Measurements from ENCODE around the gene UBXN10.
A peak's percentile ranks its signal among the peaks of the same experiment; 100 is the strongest.

The UBXN10 gene

DNA sequence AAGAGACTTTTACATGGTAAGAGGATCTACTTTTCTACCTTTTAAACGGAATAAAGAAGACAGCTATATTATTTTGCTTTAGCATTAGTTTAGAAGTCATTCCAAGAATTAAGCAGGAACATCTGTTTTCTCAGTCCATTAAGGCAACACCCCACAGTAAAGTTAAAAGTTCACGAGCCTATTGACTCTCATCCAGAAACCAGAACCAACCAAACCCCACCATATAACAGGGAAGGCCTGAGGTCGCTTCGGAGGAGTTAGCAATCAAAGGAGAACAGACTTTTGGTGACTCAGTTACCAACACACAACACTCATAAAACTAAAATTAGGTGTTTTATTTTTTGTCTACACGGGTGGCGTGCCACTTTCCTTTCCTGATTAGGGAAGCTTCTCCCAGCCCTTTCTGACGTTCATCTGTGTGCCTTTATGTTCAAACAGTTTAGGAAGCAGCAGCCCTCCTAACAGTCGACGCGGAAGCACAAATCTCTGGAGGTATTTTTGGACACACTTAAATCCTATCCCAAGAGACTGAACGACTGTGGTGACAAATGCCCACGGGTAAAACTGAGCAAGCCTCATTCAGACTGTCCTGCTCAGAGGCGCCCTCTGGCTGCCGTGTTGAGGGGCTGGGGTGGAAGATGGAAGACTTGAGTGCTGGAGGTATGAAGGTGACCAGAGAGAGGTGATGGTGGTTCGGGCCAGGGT lies 9.0 kb downstream of the UBXN10 start:
- no peak for TF ChIP-seq POLR2A (IDR thresholded peaks at IDR 0.05; ENCODE audit: low read depth, low read length)
- FAIRE-seq, result no peak
- peak; percentile 30 for DNase-seq (ENCODE audit: insufficient read length, low spot score)

- no peak for FAIRE-seq
- no peak for TF ChIP-seq POLR2A (IDR thresholded peaks at IDR 0.05; ENCODE audit: low read depth, low read length)
- DNase-seq (ENCODE audit: insufficient read length, low spot score), result no peak
Observed at GRCh38 chr1:20195462-20195780, 9.5 kb downstream of the UBXN10 start.

- DNase-seq (ENCODE audit: insufficient read length, low spot score) (no peak), FAIRE-seq (no peak)
- no peak for TF ChIP-seq POLR2A (IDR thresholded peaks at IDR 0.05; ENCODE audit: low read depth, low read length)
Observed at GRCh38 chr1:20197329-20197791, 11.5 kb downstream of the UBXN10 start.

GRCh38 chr1:20198296-20198695 lies 12.4 kb downstream of the UBXN10 start:
- FAIRE-seq, result no peak
- no peak for DNase-seq (ENCODE audit: insufficient read length, low spot score)
- TF ChIP-seq POLR2A (IDR thresholded peaks at IDR 0.05; ENCODE audit: low read depth, low read length), result no peak

GRCh38 chr1:20198918-20199317 lies 13.0 kb downstream of the UBXN10 start:
- TF ChIP-seq POLR2A (IDR thresholded peaks at IDR 0.05; ENCODE audit: low read depth, low read length), result no peak
- no peak for DNase-seq (ENCODE audit: insufficient read length, low spot score)
- no peak for FAIRE-seq

GRCh38 chr1:20199403-20199802 lies 13.5 kb downstream of the UBXN10 start:
- FAIRE-seq (no peak), DNase-seq (ENCODE audit: insufficient read length, low spot score) (no peak)
- TF ChIP-seq POLR2A (IDR thresholded peaks at IDR 0.05; ENCODE audit: low read depth, low read length), result no peak

- TF ChIP-seq POLR2A (IDR thresholded peaks at IDR 0.05; ENCODE audit: low read depth, low read length), result no peak
- DNase-seq (ENCODE audit: insufficient read length, low spot score) (no peak), FAIRE-seq (no peak)
Observed at GRCh38 chr1:20199840-20200239, 13.9 kb downstream of the UBXN10 start.

GRCh38 chr1:20200966-20201365 lies 15.1 kb downstream of the UBXN10 start:
- DNase-seq (ENCODE audit: insufficient read length, low spot score) (no peak), FAIRE-seq (no peak)
- TF ChIP-seq POLR2A (IDR thresholded peaks at IDR 0.05; ENCODE audit: low read depth, low read length), result no peak

DNA sequence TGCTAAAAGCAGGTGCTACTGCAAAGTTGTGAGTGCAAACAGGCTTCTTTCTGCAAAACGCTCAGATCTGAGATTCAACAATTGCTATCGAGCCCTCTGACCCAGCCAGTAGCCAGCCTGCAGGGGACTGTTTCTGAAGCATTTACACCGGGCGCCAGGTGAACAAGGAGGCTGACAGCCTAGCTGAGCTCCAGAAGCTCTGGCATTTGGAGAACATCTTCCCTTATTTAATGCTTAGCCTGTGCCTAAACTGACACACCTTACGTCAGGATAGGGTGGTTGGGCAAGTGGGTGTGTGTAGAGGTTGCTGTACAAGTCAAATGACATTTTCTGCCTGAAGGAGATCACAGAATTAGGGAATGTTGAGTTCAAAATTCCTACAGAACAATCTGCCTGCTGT lies 16.3 kb downstream of the UBXN10 start:
- TF ChIP-seq POLR2A (IDR thresholded peaks at IDR 0.05; ENCODE audit: low read depth, low read length), result no peak
- no peak for FAIRE-seq

DNA sequence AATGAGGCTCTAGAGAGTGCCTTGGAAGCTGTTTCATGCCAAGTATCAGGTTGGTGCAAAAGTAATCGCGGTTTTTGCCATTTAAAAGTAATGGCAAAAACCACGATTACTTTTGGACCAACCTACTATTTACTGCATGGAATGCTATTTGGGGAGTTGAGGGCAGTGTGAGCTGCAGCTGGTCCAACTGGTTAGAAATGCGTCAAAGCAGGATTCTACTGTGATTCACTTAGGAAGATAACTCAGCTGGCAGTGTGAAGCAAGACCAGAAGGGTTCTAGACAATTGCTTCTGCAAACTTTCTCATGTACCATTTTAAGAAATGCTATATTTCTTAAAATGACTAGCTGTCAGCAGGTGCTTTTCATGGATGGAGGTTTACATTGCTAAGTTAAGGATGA lies 21.6 kb downstream of the UBXN10 start:
- FAIRE-seq, result no peak
- TF ChIP-seq POLR2A (IDR thresholded peaks at IDR 0.05; ENCODE audit: low read depth, low read length), result no peak
- DNase-seq (ENCODE audit: insufficient read length, low spot score), result no peak

More for the DNA sequence above, 16.3 kb downstream of the UBXN10 start:
- DNase-seq (ENCODE audit: insufficient read length, low spot score), result no peak

DNA sequence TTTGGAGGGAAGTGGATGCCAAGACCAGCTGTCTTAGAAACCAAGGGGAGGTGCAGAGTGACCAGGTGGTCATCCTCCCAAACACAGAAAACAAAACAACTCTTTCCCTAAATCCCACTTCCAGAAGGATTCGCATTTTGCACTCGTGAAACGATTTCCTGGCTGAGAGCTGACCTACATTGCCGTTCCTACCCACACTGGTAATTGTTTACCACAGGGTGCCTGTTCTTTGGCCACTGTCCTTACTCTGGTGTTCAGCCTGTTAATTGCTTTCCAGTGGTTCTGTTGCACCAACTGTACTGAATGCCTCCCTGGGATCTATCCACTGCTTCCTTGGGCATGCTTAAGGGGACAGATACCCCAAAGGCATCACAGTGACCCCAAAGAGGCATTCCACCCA lies 23.6 kb downstream of the UBXN10 start:
- no peak for TF ChIP-seq POLR2A (IDR thresholded peaks at IDR 0.05; ENCODE audit: low read depth, low read length)
- FAIRE-seq, result no peak
- DNase-seq (ENCODE audit: insufficient read length, low spot score), result no peak

GRCh38 chr1:20210736-20211460 lies 25.0 kb downstream of the UBXN10 start:
- TF ChIP-seq POLR2A (IDR thresholded peaks at IDR 0.05; ENCODE audit: low read depth, low read length), result no peak
- DNase-seq (ENCODE audit: insufficient read length, low spot score), result no peak
- no peak for FAIRE-seq

DNA sequence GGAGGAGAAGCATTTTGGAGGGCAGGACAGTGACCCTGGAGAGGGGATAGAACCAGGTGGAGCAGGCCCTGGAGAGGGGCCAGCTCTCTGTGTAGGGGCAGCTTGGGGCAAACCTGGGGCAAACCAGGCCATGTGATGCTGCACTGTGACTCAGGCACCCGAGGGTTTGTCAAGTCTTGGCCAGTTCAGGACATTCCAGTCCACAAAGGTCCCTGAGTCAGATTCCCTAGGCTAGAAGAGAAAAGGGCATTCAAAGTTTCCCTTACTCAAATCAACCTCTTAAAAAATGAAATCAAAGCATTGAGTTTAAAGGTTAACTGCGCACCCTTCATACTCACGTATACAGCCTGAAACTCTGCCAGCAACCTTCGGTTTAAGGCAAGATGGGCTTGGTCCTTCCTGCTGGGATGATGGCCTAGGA lies 25.6 kb downstream of the UBXN10 start:
- no peak for TF ChIP-seq POLR2A (IDR thresholded peaks at IDR 0.05; ENCODE audit: low read depth, low read length)
- FAIRE-seq, result no peak
- no peak for DNase-seq (ENCODE audit: insufficient read length, low spot score)

- no peak for FAIRE-seq
- no peak for TF ChIP-seq POLR2A (IDR thresholded peaks at IDR 0.05; ENCODE audit: low read depth, low read length)
- no peak for DNase-seq (ENCODE audit: insufficient read length, low spot score)
Observed at GRCh38 chr1:20212085-20212684, 26.3 kb downstream of the UBXN10 start.

All from H54 (cell line).